GM23338 (cell line): ENCODE measurements around the gene CCDC68. TPM values are rescaled to one million over a fixed set of nuclear protein-coding genes. Genes with fewer than 3 reads are reported as not detected.

Experiments used
- ATAC-seq: fragments of 200-7000 bp; cut with Tn5 transposase; 3 replicates; pipeline ENCODE4 v1.9.1; 2020
- DNase-seq: peaks from one replicate; pipeline ENCODE4 v3.0.0-alpha.2; 2015; ENCODE audit warnings: low spot score
- H2AFZ ChIP-seq: fragments of 200-600 bp; sonication (generic); 2 replicates; pipeline ENCODE4 v1.8.0; 2016; ENCODE audit warnings: antibody characterized with exemption, mild to moderate bottlenecking, moderate library complexity
- H3F3A ChIP-seq: fragments of 200-600 bp; sonication (generic); replicated peaks from 2 replicates; pipeline ENCODE4 v1.8.0; 2017; ENCODE audit warnings: antibody characterized with exemption, mixed run types, low read depth
- H3K27ac ChIP-seq: fragments of 200-600 bp; sonication (generic); 2 replicates; pipeline ENCODE4 v1.6.1; 2016; ENCODE audit warnings: low read depth
- H3K27me3 ChIP-seq: fragments of 200-600 bp; sonication (generic); 2 replicates; pipeline ENCODE4 v1.8.0; 2016; ENCODE audit warnings: mild to moderate bottlenecking, mixed run types, moderate library complexity; ENCODE audit not compliant: insufficient read depth
- H3K36me3 ChIP-seq: fragments of 200-600 bp; sonication (generic); 2 replicates; pipeline ENCODE4 v1.8.0; 2016; ENCODE audit warnings: mild to moderate bottlenecking; ENCODE audit not compliant: insufficient read depth
- H3K4me1 ChIP-seq: fragments of 200-600 bp; sonication (generic); 2 replicates; pipeline ENCODE4 v1.8.0; 2016; ENCODE audit warnings: mild to moderate bottlenecking, moderate library complexity; ENCODE audit not compliant: insufficient read depth
- H3K4me2 ChIP-seq: fragments of 200-600 bp; sonication (generic); 2 replicates; pipeline ENCODE4 v1.7.1; 2017; ENCODE audit warnings: mixed run types
- H3K4me3 ChIP-seq: fragments of 200-600 bp; sonication (generic); 2 replicates; pipeline ENCODE4 v1.6.1; 2016; ENCODE audit warnings: mixed run types
- H3K79me2 ChIP-seq: fragments of 200-600 bp; sonication (generic); replicated peaks from 2 replicates; pipeline ENCODE4 v1.8.0; 2017; ENCODE audit warnings: mild to moderate bottlenecking; ENCODE audit not compliant: insufficient read depth
- H3K9me2 ChIP-seq: fragments of 200-600 bp; sonication (generic); 2 replicates; pipeline ENCODE4 v1.8.0; 2017; ENCODE audit not compliant: insufficient read depth
- H4K20me1 ChIP-seq: fragments of 200-600 bp; sonication (generic); replicated peaks from 2 replicates; pipeline ENCODE4 v1.8.0; 2017; ENCODE audit warnings: mild to moderate bottlenecking; ENCODE audit not compliant: insufficient read depth
- H3K27ac Mint-ChIP-seq: 2 replicates; pipeline ENCODE4 v1.8.0; 2020; ENCODE audit warnings: inconsistent platforms, mild to moderate bottlenecking, moderate library complexity, mixed read lengths
- H3K27me3 Mint-ChIP-seq: 3 replicates; pipeline ENCODE4 v1.8.0; 2022; ENCODE audit warnings: low read depth, mild to moderate bottlenecking, moderate library complexity, mixed read lengths, inconsistent platforms; ENCODE audit not compliant: insufficient read depth, poor library complexity
- H3K36me3 Mint-ChIP-seq: 3 replicates; pipeline ENCODE4 v1.8.0; 2021; ENCODE audit warnings: low read depth, mild to moderate bottlenecking, inconsistent platforms, moderate library complexity, mixed read lengths
- H3K4me1 Mint-ChIP-seq: 3 replicates; pipeline ENCODE4 v1.8.0; 2020; ENCODE audit warnings: mild to moderate bottlenecking, inconsistent platforms, mixed read lengths
- H3K4me3 Mint-ChIP-seq: 3 replicates; pipeline ENCODE4 v1.8.0; 2021; ENCODE audit warnings: moderate library complexity, mild to moderate bottlenecking, inconsistent platforms, mixed read lengths
- H3K9me3 Mint-ChIP-seq: 3 replicates; pipeline ENCODE4 v1.8.0; 2020; ENCODE audit warnings: moderate library complexity, mild to moderate bottlenecking, inconsistent platforms, mixed read lengths
- EZH2phosphoT487 ChIP-seq: fragments of 200-600 bp; sonication (generic); IDR thresholded peaks from one replicate; pipeline ENCODE4 v1.8.1; 2018; ENCODE audit warnings: antibody characterized with exemption; ENCODE audit not compliant: unreplicated experiment
- REST ChIP-seq: IDR thresholded peaks from one replicate; pipeline ENCODE4 v1.6.1; 2018; ENCODE audit warnings: antibody characterized with exemption; ENCODE audit not compliant: unreplicated experiment
- ZNF331 ChIP-seq: fragments of 250-450 bp; sonication (Bioruptor Pico); IDR thresholded peaks from 2 replicates; pipeline ENCODE4 v1.5.0; 2020; ENCODE audit warnings: low read depth, mild to moderate bottlenecking, moderate library complexity
- ZNF462 ChIP-seq: fragments of 250-450 bp; sonication (Bioruptor Pico); IDR thresholded peaks from 2 replicates; pipeline ENCODE4 v1.5.0; 2020; ENCODE audit warnings: mild to moderate bottlenecking, moderate library complexity
- polyA plus RNA-seq: library from polyadenylated mRNA; unstranded; fragments of >200 nt; fragmentation: Nextera tagmentation; extraction: Ambion mirVana; gene quantifications from 2 replicates; pipeline ENCODE4 v1.2.1, GENCODE V29; 2016
- total RNA-seq: library from RNA; depleted of rRNA; stranded (reverse); fragments of >200 nt; shearing (Covaris generic); gene quantifications from 2 replicates; pipeline ENCODE4 v1.2.3, GENCODE V29; 2014

The CCDC68 gene
- total and polyA plus RNA-seq, 2 experiments from 2014 or later: 1.6 to 3.7 TPM

- TF ChIP-seq EZH2phosphoT487 (no peak), ZNF462 (CRISPR knock-in tag) (no peak)
These were observed 13.1 kb downstream of the CCDC68 start (continued) for GRCh38 chr18:54946149-54946581.

- no peaks in the 10 kb centered on the region for H3K4me1 ChIP-seq
- H3K27me3 Mint-ChIP-seq: no peaks in the 10 kb centered on the region
- no peaks in the 10 kb centered on the region for H3K79me2 ChIP-seq
- no peaks in the 10 kb centered on the region for H3K36me3 Mint-ChIP-seq
- no peaks in the 10 kb centered on the region for H3K36me3 ChIP-seq
- no peaks in the 10 kb centered on the region for H3F3A ChIP-seq
- H3K4me2 ChIP-seq: no peak overlapping the region
- no peaks in the 10 kb centered on the region for H3K9me3 Mint-ChIP-seq
- no peaks in the 10 kb centered on the region for H4K20me1 ChIP-seq
- H3K27ac Mint-ChIP-seq: no peak overlapping the region
- ATAC-seq: no peak
- no peak overlapping the region for H3K27ac ChIP-seq
- H3K4me3 ChIP-seq: no peak overlapping the region
- no peak for DNase-seq
- H2AFZ ChIP-seq: no peak overlapping the region
- H3K9me2 ChIP-seq: no peaks in the 10 kb centered on the region
- no peaks in the 10 kb centered on the region for H3K4me1 Mint-ChIP-seq
- H3K4me3 Mint-ChIP-seq: no peak overlapping the region
- no peaks in the 10 kb centered on the region for H3K27me3 ChIP-seq
- TF ChIP-seq ZNF331 (CRISPR knock-in tag) (no peak), REST (no peak), ZNF462 (CRISPR knock-in tag) (no peak)
These were observed 13.6 kb downstream of the CCDC68 start for GRCh38 chr18:54945576-54946125.
